Measurements from ENCODE around the gene KCNQ1.

- TF ChIP-seq POLR2AphosphoS5 (IDR thresholded peaks at IDR 0.05; ENCODE audit: low read depth, low read length), result no peak
- TF ChIP-seq CTCF (IDR thresholded peaks at IDR 0.05 in 2 of 3, conservative IDR thresholded peaks at IDR 0.05 in 1 of 3; ENCODE audit: borderline replicate concordance in 1 of 3, insufficient read depth in 1 of 3, low read depth in 2 of 3, low read length in 2 of 3), result no peak
- TF ChIP-seq ZNF274 (IDR thresholded peaks at IDR 0.05; ENCODE audit: low read depth, low read length), result no peak
- no peak for TF ChIP-seq EGR1 (IDR thresholded peaks at IDR 0.05; ENCODE audit: low read depth)
- TF ChIP-seq EZH2phosphoT487 (IDR thresholded peaks at IDR 0.05; ENCODE audit: borderline replicate concordance), result no peak
- no peak for TF ChIP-seq POLR2A (IDR thresholded peaks at IDR 0.05; ENCODE audit: borderline replicate concordance, extremely low read depth, insufficient read depth, insufficient read length)
- TF ChIP-seq RAD21 (IDR thresholded peaks at IDR 0.05; ENCODE audit: low read depth), result no peak
- no peak for TF ChIP-seq EZH2 (IDR thresholded peaks at IDR 0.05)
- no peak for TF ChIP-seq ATF3 (IDR thresholded peaks at IDR 0.05)
These were observed 365.8 kb downstream of the KCNQ1 start for GRCh38 chr11:2810411-2811205.
